ENCODE data around the gene DVL1. TPM values are rescaled to one million over a fixed set of nuclear protein-coding genes. Genes with fewer than 3 reads are reported as not detected.

DVL1 gene
- total and polyA plus RNA-seq, 9 donors: 38.2 to 50.5 (median 45.8) TPM

- WGBS (ENCODE audit: insufficient coverage): 26% methylated on average over 12 of the region's 30 CpGs
- Histone ChIP-seq H3K27me3 (ENCODE audit: control insufficient read depth, insufficient read depth, low read length) (no peaks in the 10 kb centered on the region), H3K4me3 (ENCODE audit: low read length) (no peak overlapping the region), H3K36me3 (ENCODE audit: control insufficient read depth, insufficient read depth, low read length) (peaks cover 40% of the 10 kb centered on the region), H3K9me3 (replicated peaks; ENCODE audit: control insufficient read depth, low read depth, low read length) (no peaks in the 10 kb centered on the region), H3K4me1 (ENCODE audit: control insufficient read depth, insufficient read depth, low read length) (peaks cover 29% of the 10 kb centered on the region), H3K27ac (ENCODE audit: low read length) (peak overlapping the region; percentile 7)
- DNase-seq: peak; percentile 86
These were observed 50.1 kb downstream of the DVL1 start for GRCh38 chr1:1298861-1299685.

DNA sequence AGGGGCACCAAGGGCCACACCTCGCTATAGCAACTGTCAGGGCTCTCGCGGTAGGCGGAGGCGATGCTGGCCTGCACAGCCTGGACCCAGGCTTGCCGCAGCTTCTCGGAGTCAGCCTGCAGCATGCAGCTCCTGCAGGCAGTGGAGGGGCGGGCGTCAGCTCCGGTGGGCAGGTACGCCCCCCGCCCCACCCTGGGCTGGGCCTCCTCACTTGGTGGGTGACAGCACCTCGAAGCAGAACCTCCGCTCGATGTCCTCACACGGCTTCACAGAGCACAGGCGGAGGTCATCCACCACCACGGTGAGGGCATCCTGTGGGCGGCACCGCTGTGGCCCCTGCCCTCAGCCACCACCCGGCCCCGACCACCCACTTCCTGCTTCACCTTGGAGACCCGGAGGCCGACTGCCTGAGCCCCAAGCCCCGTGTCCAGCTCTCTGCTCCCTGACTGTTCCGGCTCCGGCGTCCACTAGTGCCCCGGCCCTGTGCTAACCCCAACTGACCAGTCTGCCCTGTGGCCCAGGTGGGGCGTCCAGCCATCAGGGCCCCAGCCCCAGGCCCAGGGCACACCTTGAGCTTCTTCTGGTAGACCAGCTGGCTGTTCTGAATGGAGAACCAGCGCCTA is 51.3 kb downstream of the DVL1 start:
- H3K9me3 ChIP-seq (replicated peaks; ENCODE audit: control insufficient read depth, low read depth, low read length): no peaks in the 10 kb centered on the region
- WGBS (ENCODE audit: insufficient coverage): 92% methylated on average over 30 of the region's 31 CpGs
- no peaks in the 10 kb centered on the region for H3K27me3 ChIP-seq (ENCODE audit: control insufficient read depth, insufficient read depth, low read length)
- H3K4me1 ChIP-seq (ENCODE audit: control insufficient read depth, insufficient read depth, low read length): peaks cover 18% of the 10 kb centered on the region
- no peak overlapping the region for H3K4me3 ChIP-seq (ENCODE audit: low read length)
- H3K27ac ChIP-seq (ENCODE audit: low read length): no peak overlapping the region
- DNase-seq: no peak
- peaks cover 36% of the 10 kb centered on the region for H3K36me3 ChIP-seq (ENCODE audit: control insufficient read depth, insufficient read depth, low read length)

- peaks cover 21% of the 10 kb centered on the region for H3K4me1 ChIP-seq (ENCODE audit: control insufficient read depth, insufficient read depth, low read length)
- 88% methylated on average over 46 of the region's 62 CpGs for WGBS (ENCODE audit: insufficient coverage)
- no peaks in the 10 kb centered on the region for H3K27me3 ChIP-seq (ENCODE audit: control insufficient read depth, insufficient read depth, low read length)
- no peak for DNase-seq
- H3K9me3 ChIP-seq (replicated peaks; ENCODE audit: control insufficient read depth, low read depth, low read length): no peaks in the 10 kb centered on the region
- no peak overlapping the region for H3K27ac ChIP-seq (ENCODE audit: low read length)
- no peak overlapping the region for H3K4me3 ChIP-seq (ENCODE audit: low read length)
- peaks cover 36% of the 10 kb centered on the region for H3K36me3 ChIP-seq (ENCODE audit: control insufficient read depth, insufficient read depth, low read length)
These were observed 52.9 kb downstream of the DVL1 start for GRCh38 chr1:1296070-1297061.

DNA sequence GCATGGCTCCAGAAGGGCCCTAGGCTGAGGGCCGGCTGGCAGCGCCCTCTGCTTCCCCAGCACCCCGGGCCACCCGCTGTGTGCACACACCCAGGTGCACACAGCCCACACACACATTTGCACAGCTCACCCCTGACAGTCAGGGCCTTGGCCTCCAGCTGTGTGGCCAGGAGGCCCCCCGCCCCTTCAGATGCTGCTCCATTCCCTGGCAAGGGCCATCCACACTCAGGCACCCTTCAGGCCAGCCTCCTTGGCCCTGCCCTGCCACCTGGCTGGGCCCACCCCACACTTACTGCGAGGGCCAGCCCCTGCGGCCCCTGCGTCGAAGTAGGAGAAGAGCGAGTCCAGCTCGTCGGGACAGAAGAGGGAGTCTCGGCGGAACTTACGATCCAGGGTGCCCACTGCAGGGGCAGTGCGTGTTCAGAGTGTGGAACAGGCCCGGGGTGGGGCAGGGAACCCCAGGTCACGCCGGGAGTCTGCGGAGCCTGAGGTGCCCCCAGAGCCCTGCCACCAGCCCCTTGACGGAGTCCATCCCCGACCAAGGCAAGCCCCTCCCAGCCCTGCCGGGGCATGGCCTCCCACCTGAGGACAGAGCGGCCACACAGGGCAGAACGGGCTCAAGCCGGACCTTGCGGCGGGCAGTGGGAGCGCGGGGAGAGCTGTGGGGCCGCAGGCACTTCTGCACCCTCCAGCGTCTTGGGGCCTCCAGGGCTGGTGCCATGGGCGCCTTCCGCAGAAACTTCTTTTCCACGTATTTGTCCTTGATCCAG is 53.9 kb downstream of the DVL1 start:
- no peak overlapping the region for H3K27ac ChIP-seq (ENCODE audit: low read length)
- H3K36me3 ChIP-seq (ENCODE audit: control insufficient read depth, insufficient read depth, low read length): peaks cover 34% of the 10 kb centered on the region
- no peak for DNase-seq
- peaks cover 27% of the 10 kb centered on the region for H3K4me1 ChIP-seq (ENCODE audit: control insufficient read depth, insufficient read depth, low read length)
- H3K9me3 ChIP-seq (replicated peaks; ENCODE audit: control insufficient read depth, low read depth, low read length): no peaks in the 10 kb centered on the region
- H3K4me3 ChIP-seq (ENCODE audit: low read length): no peak overlapping the region
- WGBS (ENCODE audit: insufficient coverage): 94% methylated on average over 29 of the region's 35 CpGs
- no peaks in the 10 kb centered on the region for H3K27me3 ChIP-seq (ENCODE audit: control insufficient read depth, insufficient read depth, low read length)

DNA sequence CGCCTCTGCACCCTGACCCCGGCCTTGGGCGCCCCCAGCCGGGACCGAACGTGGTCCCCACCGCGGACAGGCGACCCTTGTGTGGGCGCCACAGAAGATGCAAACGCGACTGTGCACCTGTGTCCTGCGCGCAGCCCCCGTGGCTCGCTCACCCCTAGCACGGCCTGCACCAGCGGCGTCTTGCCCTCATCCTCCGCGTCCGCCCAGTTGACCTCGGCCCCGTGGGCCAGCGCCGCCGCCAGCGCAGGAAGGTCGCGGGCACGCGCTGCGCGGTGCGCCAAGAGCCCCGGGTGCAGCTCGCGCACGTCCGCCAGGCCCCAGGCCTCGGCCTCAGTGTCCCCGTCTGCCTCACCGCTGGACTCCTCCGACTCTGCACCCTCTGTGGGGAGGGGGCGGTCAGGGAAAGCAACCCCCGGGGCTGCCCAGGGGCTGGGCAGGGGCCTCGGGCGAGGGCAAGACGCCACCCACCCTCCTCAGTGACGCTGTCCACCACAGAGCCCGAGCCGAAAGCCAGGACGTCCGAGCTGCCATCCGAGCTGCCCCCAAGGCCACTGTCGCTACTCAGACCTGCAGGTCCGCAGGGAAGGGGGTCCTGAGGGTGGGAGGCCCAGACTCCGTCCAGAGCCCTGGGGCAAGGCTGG is 54.8 kb downstream of the DVL1 start:
- no peaks in the 10 kb centered on the region for H3K9me3 ChIP-seq (replicated peaks; ENCODE audit: control insufficient read depth, low read depth, low read length)
- DNase-seq: no peak
- H3K27me3 ChIP-seq (ENCODE audit: control insufficient read depth, insufficient read depth, low read length): no peaks in the 10 kb centered on the region
- 79% methylated on average over 49 of the region's 58 CpGs for WGBS (ENCODE audit: insufficient coverage)
- peaks cover 33% of the 10 kb centered on the region for H3K36me3 ChIP-seq (ENCODE audit: control insufficient read depth, insufficient read depth, low read length)
- H3K27ac ChIP-seq (ENCODE audit: low read length): no peak overlapping the region
- H3K4me1 ChIP-seq (ENCODE audit: control insufficient read depth, insufficient read depth, low read length): peaks cover 24% of the 10 kb centered on the region
- H3K4me3 ChIP-seq (ENCODE audit: low read length): no peak overlapping the region

- H3K27ac ChIP-seq (ENCODE audit: low read length): no peak overlapping the region
- H3K9me3 ChIP-seq (replicated peaks; ENCODE audit: control insufficient read depth, low read depth, low read length): no peaks in the 10 kb centered on the region
- DNase-seq: no peak
- 50% methylated on average over 94 of the region's 94 CpGs for WGBS (ENCODE audit: insufficient coverage)
- no peak overlapping the region for H3K4me3 ChIP-seq (ENCODE audit: low read length)
- no peaks in the 10 kb centered on the region for H3K27me3 ChIP-seq (ENCODE audit: control insufficient read depth, insufficient read depth, low read length)
- peaks cover 31% of the 10 kb centered on the region for H3K36me3 ChIP-seq (ENCODE audit: control insufficient read depth, insufficient read depth, low read length)
- H3K4me1 ChIP-seq (ENCODE audit: control insufficient read depth, insufficient read depth, low read length): peaks cover 16% of the 10 kb centered on the region
These were observed 55.7 kb downstream of the DVL1 start for GRCh38 chr1:1293263-1294249.

DNA sequence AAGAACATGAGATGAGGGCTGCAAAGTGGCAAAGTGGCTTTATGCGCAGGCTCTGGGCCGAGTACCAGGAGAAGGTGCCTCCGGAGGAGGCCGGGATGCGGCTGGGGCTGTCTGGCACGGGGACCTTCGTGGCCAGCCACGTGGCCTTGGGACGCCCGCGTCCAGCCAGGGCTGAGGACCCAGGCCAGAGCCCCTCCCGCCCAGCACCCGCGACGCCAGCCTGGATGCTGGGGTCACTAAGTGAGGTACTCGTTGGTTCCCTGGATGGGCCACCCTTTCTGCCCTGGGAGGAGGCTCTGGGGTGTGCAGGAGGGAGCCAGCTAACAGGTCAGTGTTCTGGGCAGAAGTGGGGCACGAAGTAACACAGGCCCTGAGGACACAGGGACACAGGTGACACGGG is 56.4 kb downstream of the DVL1 start:
- H3K4me3 ChIP-seq (ENCODE audit: low read length): no peak overlapping the region

DNA sequence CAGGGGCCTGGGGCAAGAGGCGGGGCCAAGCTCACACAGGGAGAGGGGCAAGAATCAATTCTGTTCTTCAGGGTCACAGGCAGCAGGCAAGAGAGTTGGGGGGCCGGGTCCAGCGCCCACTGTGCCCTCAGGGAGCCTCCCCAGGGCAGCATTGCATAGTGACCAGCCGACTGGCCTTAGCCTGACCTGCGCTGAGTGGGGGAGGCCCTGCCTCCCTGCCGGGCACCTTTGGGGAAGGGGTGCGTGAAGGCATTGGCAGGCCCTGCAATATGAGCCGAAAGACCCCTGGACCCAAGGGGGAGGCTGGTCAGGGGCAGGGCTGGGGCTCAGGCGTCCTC is 56.8 kb downstream of the DVL1 start:
- H3K4me3 ChIP-seq (ENCODE audit: low read length): no peak overlapping the region
- 84% methylated on average over 9 of the region's 9 CpGs for WGBS (ENCODE audit: insufficient coverage)
- no peak for DNase-seq
- peaks cover 10% of the 10 kb centered on the region for H3K4me1 ChIP-seq (ENCODE audit: control insufficient read depth, insufficient read depth, low read length)
- no peak overlapping the region for H3K27ac ChIP-seq (ENCODE audit: low read length)
- no peaks in the 10 kb centered on the region for H3K27me3 ChIP-seq (ENCODE audit: control insufficient read depth, insufficient read depth, low read length)
- H3K36me3 ChIP-seq (ENCODE audit: control insufficient read depth, insufficient read depth, low read length): peaks cover 24% of the 10 kb centered on the region
- no peaks in the 10 kb centered on the region for H3K9me3 ChIP-seq (replicated peaks; ENCODE audit: control insufficient read depth, low read depth, low read length)

More for the DNA sequence above, 56.4 kb downstream of the DVL1 start:
- Histone ChIP-seq H3K36me3 (ENCODE audit: control insufficient read depth, insufficient read depth, low read length) (peaks cover 27% of the 10 kb centered on the region), H3K4me1 (ENCODE audit: control insufficient read depth, insufficient read depth, low read length) (peaks cover 10% of the 10 kb centered on the region), H3K27ac (ENCODE audit: low read length) (no peak overlapping the region), H3K27me3 (ENCODE audit: control insufficient read depth, insufficient read depth, low read length) (no peaks in the 10 kb centered on the region), H3K9me3 (replicated peaks; ENCODE audit: control insufficient read depth, low read depth, low read length) (no peaks in the 10 kb centered on the region)
- WGBS (ENCODE audit: insufficient coverage): 81% methylated on average over 17 of the region's 18 CpGs
- DNase-seq: no peak
